Erythroblast (primary cell): ENCODE results near the gene ATP7A.
"Not testable (repeated sequence)": the region's sequence is repeated elsewhere in the genome, so short reads cannot be mapped to it uniquely, and the experiment has no call there.

Experiments used
- DNase-seq, 2 experiments: peaks; one replicate each; lab custom pipeline; 2025; lab: John Stamatoyannopoulos, UW
- GATA1 ChIP-seq: IDR thresholded peaks from 2 replicates; pipeline ENCODE4 v1.6.1; 2011; ENCODE audit warnings: low read depth, mild to moderate bottlenecking, control low read depth, low read length, moderate library complexity
- POLR2A ChIP-seq: IDR thresholded peaks from 2 replicates; pipeline ENCODE4 v1.6.1; 2011; ENCODE audit warnings: mild to moderate bottlenecking, low read length

Gene ATP7A

DNA sequence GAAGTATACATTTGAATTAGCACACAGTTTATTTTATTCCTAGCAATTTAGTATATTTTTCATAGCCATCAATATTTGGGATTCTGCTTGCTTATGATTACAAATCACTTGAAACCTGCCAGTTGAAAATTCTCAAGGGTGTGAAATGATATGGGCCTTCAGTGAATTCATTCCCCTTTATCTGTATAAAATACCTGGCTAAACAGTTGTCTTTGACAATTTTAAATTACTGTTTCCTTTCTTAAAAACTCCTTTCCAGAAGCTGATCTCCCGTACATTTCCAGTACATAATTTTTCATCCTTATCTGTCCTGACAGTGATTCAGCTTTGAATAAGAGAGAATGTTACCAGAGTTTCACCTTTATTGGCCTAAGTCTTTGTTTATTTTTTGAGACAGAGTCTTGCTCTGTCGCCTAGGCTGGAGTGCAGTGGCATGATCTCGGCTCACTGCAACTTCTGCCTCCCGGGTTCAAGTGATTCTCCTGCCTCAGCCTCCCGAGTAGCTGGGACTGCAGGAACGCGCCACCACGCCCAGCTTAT lies 13.9 kb downstream of the ATP7A start:
- TF ChIP-seq GATA1, result no peak
- no peak for TF ChIP-seq POLR2A
- DNase-seq, result peak in 1 of 2 experiments; percentile 8

DNA sequence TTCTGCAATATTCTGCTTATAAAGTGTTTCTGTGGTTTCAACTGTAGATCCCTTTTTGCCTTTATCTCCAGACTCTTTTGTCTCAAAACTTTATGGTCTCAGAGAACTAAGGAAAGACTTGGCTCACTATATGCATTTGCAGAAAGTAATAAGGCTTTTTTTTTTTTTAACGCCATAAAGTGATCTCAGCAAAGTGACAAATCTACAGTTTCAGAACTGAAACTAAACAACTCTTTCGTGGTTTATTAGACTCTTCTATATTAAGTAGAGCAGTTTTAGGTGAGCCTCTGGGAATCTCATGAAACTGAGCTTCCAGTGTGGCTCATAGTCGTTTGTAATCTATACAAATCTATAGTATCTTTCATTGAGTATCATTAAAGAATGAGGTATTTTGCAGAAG lies 15.3 kb downstream of the ATP7A start:
- DNase-seq, result no peak
- TF ChIP-seq POLR2A, result no peak
- TF ChIP-seq GATA1, result no peak

DNA sequence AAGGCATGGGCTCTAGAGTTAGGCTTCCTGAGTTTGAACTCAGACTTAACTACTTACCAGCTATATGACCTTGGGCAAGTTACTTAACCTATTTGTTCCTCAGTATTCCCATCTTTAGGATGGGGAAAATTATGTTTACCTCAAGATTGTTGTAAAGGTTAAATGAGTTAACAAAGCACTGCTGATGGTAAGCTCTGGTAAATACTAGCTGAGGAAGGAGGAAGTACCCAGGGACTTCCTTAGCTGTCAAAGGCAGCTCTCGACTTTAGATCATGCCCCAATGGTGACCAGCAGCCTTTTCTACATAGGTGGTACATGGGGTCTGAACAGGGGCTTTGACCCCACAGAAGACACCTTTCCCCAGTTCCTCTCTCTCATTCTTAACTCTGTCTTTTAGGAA lies 20.1 kb downstream of the ATP7A start:
- no peak for TF ChIP-seq POLR2A
- DNase-seq, result peak in 1 of 2 experiments; percentile 1

DNA sequence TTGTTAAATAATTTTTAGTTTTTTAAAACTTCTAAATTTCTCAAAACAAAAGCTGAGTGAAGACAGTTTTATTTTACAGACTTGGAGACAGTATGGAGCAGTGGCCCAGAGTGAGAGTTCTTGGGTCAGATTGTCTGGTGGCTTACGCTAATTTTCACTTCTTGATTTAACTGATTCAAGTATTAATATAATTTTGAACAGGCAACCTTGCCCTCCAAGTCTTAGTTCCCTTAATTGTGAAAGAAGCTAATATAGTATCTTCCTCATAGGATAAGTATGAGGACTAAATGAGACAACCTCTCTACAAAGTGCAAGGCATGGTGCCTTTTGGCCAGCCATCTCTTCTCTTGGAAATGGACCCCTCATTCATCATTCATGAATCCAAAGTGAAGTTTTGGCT lies 25.4 kb downstream of the ATP7A start:
- TF ChIP-seq POLR2A (no peak), GATA1 (no peak)
- no peak for DNase-seq

DNA sequence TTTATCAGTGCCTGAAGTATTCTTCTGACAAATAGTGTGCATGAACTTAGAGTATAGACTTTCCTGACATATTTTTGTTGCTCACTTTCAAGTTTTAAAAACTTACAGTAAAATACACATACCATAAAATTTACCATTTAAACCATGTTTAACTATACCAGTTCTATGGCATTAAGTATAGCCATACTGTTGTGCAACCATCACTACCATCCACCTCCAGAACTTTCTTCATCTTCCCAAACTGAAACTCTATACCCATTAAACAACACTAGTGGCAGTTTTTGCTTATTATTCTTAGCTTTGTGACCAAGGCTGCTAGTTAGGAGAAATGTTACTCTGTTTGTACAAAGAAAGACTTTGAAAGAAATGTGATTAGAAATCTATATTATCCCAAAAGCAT lies 25.8 kb downstream of the ATP7A start:
- TF ChIP-seq POLR2A (no peak), GATA1 (no peak)
- DNase-seq, result no peak

DNA sequence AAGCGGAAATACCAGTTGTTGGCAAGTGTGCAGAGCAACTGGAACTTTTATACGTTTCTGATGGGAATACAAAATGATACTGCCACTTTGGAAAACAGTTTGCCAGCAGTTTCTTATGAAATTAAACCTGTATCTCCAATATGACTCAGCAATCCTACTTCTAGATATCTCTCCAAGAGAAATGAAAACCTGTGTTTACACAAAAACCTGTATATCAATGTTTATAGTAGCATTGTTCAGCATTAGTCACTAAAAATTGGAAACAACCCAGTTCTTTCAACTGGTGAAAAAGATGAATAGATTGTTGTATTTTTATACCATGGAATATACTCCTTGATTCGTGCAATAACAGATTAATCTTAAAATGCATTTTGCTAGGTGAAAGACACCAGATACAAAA lies 26.8 kb downstream of the ATP7A start:
- DNase-seq, result peak; percentile 32 to 43
- TF ChIP-seq GATA1, result no peak
- TF ChIP-seq POLR2A, result no peak

DNA sequence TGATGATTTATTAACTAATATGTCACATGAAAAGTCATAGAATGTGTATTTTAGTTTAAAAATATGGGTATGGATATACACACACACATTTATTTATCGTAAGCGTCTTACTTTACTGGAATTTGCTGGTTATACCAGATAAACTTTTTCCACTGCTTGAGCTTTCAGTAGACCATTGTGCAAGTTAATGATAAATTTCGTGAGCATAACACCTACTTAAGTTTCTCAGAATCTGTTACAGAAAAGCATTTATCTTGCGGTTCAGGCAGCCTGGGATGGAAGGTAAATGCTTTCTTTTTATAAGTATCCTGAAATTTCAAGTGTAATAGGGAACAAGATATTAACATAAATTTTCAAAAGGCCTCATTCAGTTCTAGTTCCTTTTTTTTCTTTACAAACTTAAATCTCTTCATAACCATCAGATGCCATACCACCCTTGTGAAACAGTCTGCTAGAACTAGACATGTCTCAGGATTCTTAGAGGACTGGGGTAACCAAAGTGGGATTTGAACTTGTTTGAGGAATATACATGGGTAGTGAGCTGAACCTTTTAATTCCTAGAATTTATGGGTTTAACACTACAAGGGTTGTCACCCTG lies 27.7 kb downstream of the ATP7A start:
- TF ChIP-seq POLR2A (no peak), GATA1 (no peak)
- DNase-seq, result peak; percentile 67 to 84

DNA sequence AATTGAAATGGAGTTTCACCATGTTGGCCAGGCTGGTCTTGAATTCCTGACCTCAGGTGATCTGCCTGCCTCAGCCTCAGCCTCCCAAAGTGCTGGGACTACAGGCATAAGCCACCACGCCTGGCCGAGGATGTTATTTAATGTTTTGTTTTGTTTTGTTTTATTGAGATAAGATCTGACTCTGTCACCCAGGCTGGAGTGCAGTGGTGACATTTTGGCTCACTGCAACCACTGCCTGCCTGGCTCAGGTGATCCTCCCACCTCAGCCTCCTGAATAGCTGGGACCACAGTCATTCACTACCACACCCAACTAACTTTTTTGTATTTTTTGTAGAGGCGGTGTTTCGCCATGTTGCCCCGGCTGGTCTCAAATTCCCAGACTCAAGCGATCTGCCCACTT lies 34.5 kb downstream of the ATP7A start:
- DNase-seq, result not testable (repeated sequence)

DNA sequence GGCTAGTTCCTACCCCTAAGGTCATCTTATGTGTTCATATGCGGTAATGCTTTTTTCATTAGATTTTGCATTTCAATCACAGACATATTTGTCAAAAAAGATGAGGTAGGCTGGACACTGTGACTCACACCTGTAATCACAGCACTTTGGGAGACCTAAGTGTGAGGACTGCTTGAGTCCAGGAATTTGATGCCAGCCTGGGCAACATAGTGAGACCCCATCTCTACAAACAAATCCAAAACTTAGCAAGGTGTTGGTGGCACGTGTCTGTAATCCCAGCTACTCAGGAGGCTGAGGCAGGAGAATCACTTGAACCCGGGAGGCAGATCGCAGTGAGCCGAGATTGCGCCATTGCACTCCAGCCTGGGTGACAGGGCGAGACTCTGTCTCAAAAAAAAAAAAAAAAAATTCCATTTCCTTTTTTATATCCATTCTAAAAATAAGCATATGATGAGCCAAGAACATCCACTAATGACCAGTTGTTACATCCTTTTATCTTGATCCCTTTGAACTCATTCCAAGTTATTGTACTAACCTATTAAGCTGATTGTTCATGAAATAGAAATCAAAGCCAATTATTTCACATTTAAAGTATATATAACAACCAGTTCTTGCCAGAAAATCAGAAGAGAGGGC lies 35.5 kb downstream of the ATP7A start:
- TF ChIP-seq POLR2A, result no peak
- no peak for TF ChIP-seq GATA1
- no peak for DNase-seq

DNA sequence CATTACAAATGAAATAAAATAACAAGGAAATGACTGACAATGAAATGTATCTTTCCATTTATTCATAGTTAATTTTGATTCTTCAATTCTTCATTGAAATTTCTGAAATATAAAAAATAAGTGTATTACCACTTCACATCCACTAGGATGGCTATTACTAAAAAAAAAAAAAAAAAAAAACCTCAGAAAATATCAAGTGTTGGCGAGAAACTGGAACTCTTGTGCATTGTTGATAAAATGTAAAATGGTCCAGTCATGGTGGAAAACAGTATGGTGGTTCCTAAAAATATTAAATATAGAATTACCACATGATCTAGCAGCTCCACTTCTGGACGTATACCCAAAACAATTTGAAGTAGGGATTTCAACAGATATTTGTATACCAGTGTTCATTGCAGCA lies 36.1 kb downstream of the ATP7A start:
- DNase-seq, result peak; percentile 1
- TF ChIP-seq POLR2A (no peak), GATA1 (no peak)

DNA sequence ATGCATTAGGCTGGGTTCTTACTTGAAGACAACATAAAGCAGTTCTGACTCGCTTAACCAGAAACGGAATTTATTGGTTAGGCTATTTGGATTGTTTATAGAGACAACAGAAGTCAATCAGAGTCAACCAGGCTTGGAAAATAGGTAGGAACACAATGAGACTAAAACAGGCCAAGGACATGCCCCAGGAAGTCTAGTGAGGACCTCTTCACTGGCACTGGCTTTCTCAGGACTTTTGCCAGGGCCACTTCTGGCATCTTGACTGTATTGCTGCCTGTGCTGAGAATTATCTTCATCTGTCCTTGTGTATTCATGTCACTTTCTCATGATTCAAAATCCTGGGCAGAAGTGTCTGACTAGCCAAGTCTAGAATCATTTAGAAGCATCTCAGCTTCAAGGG lies 39.3 kb downstream of the ATP7A start:
- DNase-seq, result peak in 1 of 2 experiments; percentile 1
- no peak for TF ChIP-seq POLR2A
- no peak for TF ChIP-seq GATA1

DNA sequence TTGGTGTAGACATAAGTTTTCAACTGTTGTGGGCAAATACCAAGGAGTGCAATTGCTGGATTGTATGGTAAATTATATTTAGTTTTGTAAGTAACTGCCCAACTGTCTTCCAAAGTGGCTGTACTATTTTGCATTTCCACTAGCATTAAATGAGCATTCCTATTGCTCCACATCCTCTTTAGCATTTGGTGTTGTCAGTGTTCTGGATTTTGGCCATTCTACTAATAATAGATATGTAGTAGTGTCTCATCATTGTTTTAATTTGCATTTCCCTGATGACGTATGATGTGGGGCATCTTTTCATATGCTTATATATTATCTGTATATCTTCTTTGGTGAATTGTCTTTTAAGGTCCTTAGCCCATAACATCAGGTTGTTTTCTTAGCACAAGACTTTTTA lies 41.7 kb downstream of the ATP7A start:
- DNase-seq, result no peak
- TF ChIP-seq POLR2A, result no peak
- TF ChIP-seq GATA1, result no peak

DNA sequence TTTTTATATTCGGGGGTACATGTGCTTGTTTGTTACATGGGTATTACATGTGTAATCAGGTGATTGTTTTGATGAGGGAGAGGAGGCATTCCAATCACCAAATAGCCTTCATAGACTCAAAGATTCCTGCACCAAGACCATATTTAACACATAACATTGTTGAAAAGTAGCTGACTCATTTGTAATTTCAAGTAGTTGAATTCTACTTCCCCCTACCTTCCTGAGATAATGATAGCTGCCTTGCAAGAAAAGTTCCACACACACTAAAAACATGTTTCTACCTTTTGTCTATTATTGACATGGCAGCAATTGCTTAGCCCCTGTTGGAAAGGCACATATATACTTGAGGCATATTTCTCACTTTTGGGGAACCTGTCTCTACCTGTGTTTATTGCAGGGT lies 42.8 kb downstream of the ATP7A start:
- DNase-seq, result peak; percentile 6 to 18
- TF ChIP-seq GATA1, result no peak
- no peak for TF ChIP-seq POLR2A

DNA sequence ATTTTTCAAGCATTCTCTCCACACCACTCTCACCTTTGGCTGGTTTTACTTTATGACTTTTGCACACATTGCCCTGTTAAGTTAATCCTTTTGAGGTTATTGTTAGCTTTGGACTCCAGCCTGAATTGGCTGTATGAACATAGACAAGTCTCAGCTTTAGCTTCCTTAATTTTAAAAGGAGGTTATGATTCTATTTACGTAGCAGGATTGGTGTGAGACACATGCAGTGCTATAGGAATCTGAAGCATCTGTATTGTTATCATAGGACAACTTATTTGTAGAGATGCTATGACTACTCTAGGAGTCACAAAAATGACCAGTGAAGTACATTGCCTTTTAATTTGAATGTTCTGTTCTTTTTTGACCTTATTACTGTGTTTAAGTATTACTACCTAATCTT lies 43.2 kb downstream of the ATP7A start:
- TF ChIP-seq POLR2A (no peak), GATA1 (no peak)
- no peak for DNase-seq

DNA sequence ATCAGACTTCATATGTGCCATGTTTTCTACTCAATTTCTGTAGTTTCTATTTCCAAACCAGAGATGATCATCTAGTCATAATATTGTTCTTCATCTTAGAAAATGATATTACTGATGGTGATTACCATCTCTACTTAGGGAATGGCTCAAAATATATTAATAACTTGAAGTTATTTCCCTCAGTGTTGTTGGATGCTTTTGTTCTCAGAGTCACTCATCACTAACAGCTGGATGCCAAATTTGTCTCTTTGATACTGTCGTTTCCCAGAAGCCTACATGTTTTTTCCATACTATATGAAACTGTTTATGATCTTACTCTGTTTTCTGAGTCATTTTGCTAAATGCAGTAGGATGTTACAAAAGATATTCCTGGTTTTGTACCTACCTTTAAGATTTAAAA lies 50.1 kb downstream of the ATP7A start:
- no peak for DNase-seq
- TF ChIP-seq GATA1 (no peak), POLR2A (no peak)
